ENCODE results near the gene ATP2B3. TPM values are rescaled to one million over a fixed set of nuclear protein-coding genes. Genes with fewer than 3 reads are reported as not detected.

Gene ATP2B3
- total RNA-seq, 4 donors from 2014 or later: under 0.01 to 0.33 (median 0.21) TPM

GRCh38 chrX:153507484-153508178, 9.8 kb upstream of the ATP2B3 start:
- TF ChIP-seq POLR2AphosphoS5 (IDR thresholded peaks at IDR 0.05) (peak in 1 of 2 donors; percentile 41), POLR2A (IDR thresholded peaks at IDR 0.05; ENCODE audit: low read depth) (no peak), CTCF (IDR thresholded peaks at IDR 0.05) (peak; percentile 72 to 84 (median 75))
- Histone ChIP-seq H3K27ac (replicated peaks in 1 of 4) (no peak overlapping the region), H3K27me3 (no peaks in the 10 kb centered on the region), H3K4me3 (no peak overlapping the region), H3K4me1 (peaks cover 0 to 9% (median 8%) of the 10 kb centered on the region in 4 donors), H3K9me3 (no peaks in the 10 kb centered on the region), H3K36me3 (no peaks in the 10 kb centered on the region)
- 27% methylated on average over 17 of the region's 19 CpGs for WGBS
- intact Hi-C loops (cut with DNase I): loop anchor here (2.0 to 5.0 kb wide), 2 partner anchors 37 to 475 kb away; partner anchors contain the start of gene HAUS7
- peak; percentile 92 for DNase-seq (ENCODE audit: extremely low spot score)

GRCh38 chrX:153509592-153509991, 7.8 kb upstream of the ATP2B3 start:
- H3K4me3 ChIP-seq: no peak overlapping the region
- intact Hi-C loops (cut with DNase I): loop anchor here (5.0 kb wide), 1 partner anchor 477 kb away; no protein-coding TSS in a partner anchor
- H3K9me3 ChIP-seq: no peaks in the 10 kb centered on the region
- H3K27ac ChIP-seq (replicated peaks in 1 of 4): no peak overlapping the region
- TF ChIP-seq CTCF (IDR thresholded peaks at IDR 0.05) (no peak), POLR2A (IDR thresholded peaks at IDR 0.05; ENCODE audit: low read depth) (no peak), POLR2AphosphoS5 (IDR thresholded peaks at IDR 0.05) (no peak), EP300 (IDR thresholded peaks at IDR 0.05) (no peak)
- 90% methylated on average over 11 of the region's 14 CpGs for WGBS
- no peak for DNase-seq (ENCODE audit: extremely low spot score)
- peaks cover 0 to 9% (median 8%) of the 10 kb centered on the region in 4 donors for H3K4me1 ChIP-seq
- no peaks in the 10 kb centered on the region for H3K36me3 ChIP-seq
- no peaks in the 10 kb centered on the region for H3K27me3 ChIP-seq

GRCh38 chrX:153510383-153510782, 7.1 kb upstream of the ATP2B3 start:
- DNase-seq (ENCODE audit: extremely low spot score): no peak
- WGBS: 80% methylated on average over 6 of the region's 11 CpGs
- Histone ChIP-seq H3K27ac (replicated peaks in 1 of 4) (no peak overlapping the region), H3K9me3 (no peaks in the 10 kb centered on the region), H3K27me3 (no peaks in the 10 kb centered on the region), H3K36me3 (no peaks in the 10 kb centered on the region), H3K4me3 (no peak overlapping the region), H3K4me1 (peaks cover 0 to 9% (median 8%) of the 10 kb centered on the region in 4 donors)
- TF ChIP-seq EP300 (IDR thresholded peaks at IDR 0.05): no peak
- TF ChIP-seq CTCF (IDR thresholded peaks at IDR 0.05): no peak
- TF ChIP-seq POLR2AphosphoS5 (IDR thresholded peaks at IDR 0.05): no peak
- intact Hi-C loops (cut with DNase I): no loop called here

- H3K27ac ChIP-seq (replicated peaks in 1 of 4): no peak overlapping the region
Observed at GRCh38 chrX:153511784-153512500, 5.5 kb upstream of the ATP2B3 start.

More at GRCh38 chrX:153511784-153512500, 5.5 kb upstream of the ATP2B3 start:
- intact Hi-C loops (cut with DNase I): no loop called here
- Histone ChIP-seq H3K4me1 (peaks cover 0 to 9% (median 8%) of the 10 kb centered on the region in 4 donors), H3K27me3 (peaks cover 0 to 5% (median 0%) of the 10 kb centered on the region in 4 donors), H3K9me3 (no peaks in the 10 kb centered on the region), H3K4me3 (no peak overlapping the region), H3K36me3 (no peaks in the 10 kb centered on the region)
- no peak for DNase-seq (ENCODE audit: extremely low spot score)
- WGBS: 74% methylated on average over 13 of the region's 17 CpGs
- no peak for TF ChIP-seq POLR2A (IDR thresholded peaks at IDR 0.05; ENCODE audit: low read depth)
- no peak for TF ChIP-seq POLR2AphosphoS5 (IDR thresholded peaks at IDR 0.05)
- no peak for TF ChIP-seq EP300 (IDR thresholded peaks at IDR 0.05)
- TF ChIP-seq CTCF (IDR thresholded peaks at IDR 0.05): no peak
